Hematopoietic multipotent progenitor cell treated with erythropoietin and hydrocortisone succinate and interleukin-3 and kit ligand, for 6 days (in vitro differentiated cells): ENCODE measurements around the gene YWHAQ.

ENCODE experiments used
- DNase-seq: peaks from one replicate; pipeline ENCODE4 v3.0.0-alpha.2; 2015

YWHAQ gene

DNA sequence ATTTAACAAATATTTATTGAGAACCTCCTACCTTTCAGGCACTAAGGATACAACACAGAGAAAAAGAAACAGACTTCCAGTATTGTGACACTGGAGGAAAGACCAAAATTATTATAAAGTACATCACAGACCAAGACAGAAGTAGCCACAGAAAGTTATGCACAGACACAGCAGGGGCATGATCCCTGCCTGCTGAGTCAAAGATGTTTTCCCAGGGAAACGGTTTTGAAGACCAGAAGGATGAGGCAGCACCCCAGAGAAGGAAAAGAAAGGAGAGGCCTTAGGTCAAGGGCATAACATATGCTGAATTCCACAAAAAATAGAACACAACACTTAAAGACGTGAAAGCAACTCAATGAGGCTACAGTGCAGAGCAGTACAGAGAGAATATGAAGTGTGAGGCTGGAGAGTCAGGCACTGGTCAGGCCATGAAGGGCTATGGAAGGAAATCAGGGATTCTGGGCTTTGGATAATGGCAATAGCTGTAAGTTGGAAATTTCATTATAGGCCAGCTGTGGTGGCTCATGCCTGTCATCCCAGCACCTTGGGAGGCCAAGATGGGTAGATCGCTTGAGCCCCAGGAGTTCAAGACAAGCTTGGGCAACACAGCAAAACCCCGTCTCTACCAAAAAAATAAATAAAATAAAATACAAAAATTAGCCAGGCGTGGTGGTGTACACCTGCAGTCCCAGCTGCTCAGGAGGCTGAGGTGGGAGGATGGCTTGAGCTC lies 83.4 kb downstream of the YWHAQ start:
- DNase-seq: no peak

DNA sequence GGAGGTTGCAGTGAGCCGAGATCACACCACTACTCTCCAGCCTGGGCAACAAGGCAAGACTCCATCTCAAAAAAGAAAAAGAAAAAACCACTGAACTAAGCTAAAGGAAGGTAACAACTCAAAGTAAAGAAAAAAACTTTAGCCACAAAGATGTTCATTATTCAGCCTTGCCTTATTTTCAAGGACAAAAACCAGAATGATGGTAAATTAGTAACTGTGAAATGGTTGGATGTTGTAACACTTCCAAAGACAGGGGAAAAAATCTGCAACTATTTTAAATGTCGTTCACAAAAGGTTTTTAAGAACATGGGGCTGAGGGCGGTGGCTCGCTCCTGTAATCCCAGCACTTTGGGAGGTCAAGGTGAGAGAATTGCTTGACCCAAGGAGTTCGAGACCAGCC lies 85.3 kb downstream of the YWHAQ start:
- no peak for DNase-seq

DNA sequence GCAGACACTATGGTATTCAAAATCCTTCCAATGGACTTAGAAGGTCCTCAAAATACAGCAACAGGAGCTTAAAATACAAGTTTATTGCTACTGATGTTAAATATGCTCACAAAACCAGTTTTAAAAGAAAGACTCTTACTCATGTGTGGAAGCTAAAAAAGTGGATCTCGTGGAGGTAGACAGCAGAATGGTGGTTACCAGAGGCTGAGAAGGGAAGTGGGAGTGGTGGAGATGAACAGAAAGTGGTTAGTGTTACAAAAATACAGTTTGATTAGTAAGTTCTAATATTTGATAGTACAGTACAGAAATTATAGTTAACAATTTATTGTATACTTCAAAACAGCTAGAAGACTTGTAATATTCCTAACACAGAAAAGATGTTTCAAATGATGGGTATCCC lies 87.2 kb downstream of the YWHAQ start:
- DNase-seq: peak; percentile 21

DNA sequence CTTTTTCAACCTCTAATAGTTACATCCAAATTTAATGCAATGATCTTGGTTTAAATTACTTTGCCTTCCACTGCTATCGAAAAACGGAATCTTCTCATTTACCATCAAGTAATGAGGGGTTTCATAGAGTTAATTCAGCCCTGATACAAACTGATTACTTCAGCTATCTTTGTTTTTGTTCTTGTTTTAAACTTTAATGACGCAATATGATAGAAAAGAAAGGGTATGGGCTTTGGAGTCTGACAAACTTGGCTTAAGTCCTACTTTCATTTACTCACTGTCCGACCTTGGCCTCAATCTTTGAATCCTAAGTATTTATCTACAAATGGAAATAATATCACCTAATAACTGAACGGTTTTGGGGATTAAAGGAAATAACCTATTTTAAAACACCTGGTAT lies 91.3 kb downstream of the YWHAQ start:
- DNase-seq: no peak

DNA sequence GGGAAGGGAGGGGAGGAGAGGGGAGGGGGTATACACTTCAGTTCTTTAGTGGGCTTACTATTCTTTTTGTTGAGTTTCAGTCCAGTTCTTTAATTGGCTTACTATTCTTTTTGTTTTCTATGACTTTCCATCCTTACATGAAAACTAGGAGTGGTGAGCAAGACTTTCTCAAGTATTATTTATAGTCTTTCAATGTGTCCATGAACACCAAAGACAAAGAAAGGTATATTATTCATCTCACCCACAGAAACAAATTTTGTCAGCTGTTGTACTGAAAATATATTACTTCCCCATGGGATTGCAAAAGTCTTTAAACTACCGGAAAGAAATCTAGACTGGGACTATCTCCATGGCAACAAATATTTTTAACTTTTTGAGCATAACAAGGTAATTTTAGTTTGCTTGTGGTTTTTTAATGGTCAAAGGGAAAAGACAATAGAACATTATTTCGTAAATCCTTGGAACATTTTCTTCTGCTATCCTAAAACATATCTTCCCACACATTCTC lies 92.7 kb downstream of the YWHAQ start:
- DNase-seq: peak; percentile 54

DNA sequence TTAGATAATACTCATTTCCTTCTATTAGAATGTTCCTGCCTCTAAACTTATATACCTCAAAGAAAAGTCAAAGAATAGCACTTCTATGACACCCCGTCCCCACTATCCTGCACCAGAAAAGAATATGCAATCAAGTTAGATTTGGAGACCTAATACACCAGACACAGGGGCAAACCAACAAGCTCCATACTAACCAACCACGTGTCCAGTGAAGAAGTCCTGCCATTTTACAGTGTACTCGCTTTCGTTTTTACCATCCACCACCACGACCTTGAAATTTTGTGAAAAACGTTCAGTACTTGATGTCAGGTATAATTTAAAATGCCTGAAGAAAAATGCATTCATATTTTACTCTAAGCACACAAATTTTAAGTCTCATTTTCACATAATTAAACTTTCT lies 94.3 kb downstream of the YWHAQ start:
- DNase-seq: no peak

DNA sequence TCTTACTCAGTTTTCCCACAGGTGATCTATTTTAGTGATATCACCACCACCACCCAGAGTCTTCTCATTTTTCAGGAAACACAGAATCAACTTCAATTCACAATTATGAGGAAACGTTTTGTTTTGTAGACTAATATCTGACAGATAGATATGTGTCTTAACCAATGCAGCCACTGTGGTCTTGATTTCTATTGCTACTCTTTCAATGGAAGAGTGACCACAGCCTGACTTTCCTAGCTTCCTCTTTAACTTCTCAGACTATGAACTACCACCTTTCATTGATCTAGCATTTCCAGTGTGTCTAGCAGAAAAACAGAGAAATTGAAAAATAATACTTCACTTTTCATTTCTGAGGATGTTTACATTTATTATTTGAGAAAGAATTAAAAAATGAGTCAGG lies 95.6 kb downstream of the YWHAQ start:
- peak; percentile 40 for DNase-seq
